GM12878 (cell line): ENCODE data around the gene PRRX2. TPM values are rescaled to one million over a fixed set of nuclear protein-coding genes. Genes with fewer than 3 reads are reported as not detected.
A peak's percentile ranks its signal among the peaks of the same experiment; 100 is the strongest.

Experiments
- ATAC-seq: fragments of 200-7000 bp; cut with Tn5 transposase; 3 replicates; pipeline ENCODE4 v1.9.1; 2020; ENCODE audit warnings: mild to moderate bottlenecking, moderate library complexity
- BruUV-seq: library from RNA; stranded (reverse); fragments of 400-500 nt; replicated peaks from 2 replicates; lab custom pipeline; 2021; lab: Mats Ljungman, UMichigan
- CTCF ChIA-PET: fragments of 300-600 bp; sonication (Branson Sonifier 250); formaldehyde crosslinking; extraction: SDS; loops from one replicate; lab custom pipeline; 2021; ENCODE audit warnings: inconsistent platforms; lab: Yijun Ruan, JAX
- POLR2A ChIA-PET: fragments of 350-600 bp; formaldehyde crosslinking; extraction: SDS; loops from one replicate; lab custom pipeline; 2021; ENCODE audit warnings: inconsistent platforms; lab: Charles Lee
- RAD21 ChIA-PET: fragments of 300-600 bp; sonication (Branson Sonifier 250); formaldehyde crosslinking; loops from one replicate; lab custom pipeline; 2023; ENCODE audit warnings: antibody characterized with exemption; ENCODE audit not compliant: unreplicated experiment; lab: Charles Lee
- SMC1A ChIA-PET: fragments of 300-600 bp; sonication (Branson Sonifier 250); formaldehyde crosslinking; loops from one replicate; lab custom pipeline; 2023; ENCODE audit not compliant: unreplicated experiment, uncharacterized antibody; lab: Charles Lee
- DNase-seq: peaks from one replicate; pipeline ENCODE4 v3.0.0-alpha.2; 2011; ENCODE audit warnings: low read depth, low spot score
- FAIRE-seq: peaks from 3 replicates; lab custom pipeline; 2011; peaks lifted over from hg19 to GRCh38; lab: Jason Lieb, UNC
- H2AFZ ChIP-seq: 2 replicates; pipeline ENCODE4 v1.6.0; 2011; ENCODE audit warnings: low read depth, low read length, control low read depth; ENCODE audit not compliant: control insufficient read depth
- H3K27ac ChIP-seq: 2 replicates; pipeline ENCODE4 v1.5.1; 2011; ENCODE audit warnings: control low read depth; ENCODE audit not compliant: control insufficient read depth, insufficient read depth
- H3K27me3 ChIP-seq, 2 experiments: replicated peaks in 1 of 2; 2 replicates each; pipeline versions ENCODE4 v1.6.0 to v1.6.1; 2011; ENCODE audit warnings: low read length in 1 of 2; ENCODE audit not compliant: control insufficient read depth in 2 of 2, insufficient read depth in 2 of 2
- H3K36me3 ChIP-seq, 2 experiments: 2 replicates each; pipeline ENCODE4 v1.5.1; 2011; ENCODE audit warnings: low read length in 1 of 2; ENCODE audit not compliant: control insufficient read depth in 2 of 2, insufficient read depth in 2 of 2
- H3K4me1 ChIP-seq: 2 replicates; pipeline ENCODE4 v1.6.1; 2011; ENCODE audit warnings: mild to moderate bottlenecking, low read length, moderate library complexity, mixed read lengths; ENCODE audit not compliant: control insufficient read depth, insufficient read depth
- H3K4me2 ChIP-seq: 2 replicates; pipeline ENCODE4 v1.6.0; 2011; ENCODE audit warnings: control low read depth; ENCODE audit not compliant: control insufficient read depth, insufficient read depth
- H3K4me3 ChIP-seq: fragments of 200-600 bp; sonication (generic); 2 replicates; pipeline ENCODE4 v1.5.1; 2016
- H3K79me2 ChIP-seq: 2 replicates; pipeline ENCODE4 v1.6.0; 2011; ENCODE audit warnings: low read length; ENCODE audit not compliant: control insufficient read depth, insufficient read depth
- H3K9ac ChIP-seq: 2 replicates; pipeline ENCODE4 v1.8.0; 2011; ENCODE audit warnings: low read length, control low read depth, mixed read lengths; ENCODE audit not compliant: control insufficient read depth, insufficient read depth
- H3K9me3 ChIP-seq: replicated peaks from 3 replicates; pipeline ENCODE4 v1.5.1; 2011; ENCODE audit warnings: mild to moderate bottlenecking, low read length; ENCODE audit not compliant: control insufficient read depth, insufficient read depth
- H4K20me1 ChIP-seq: 2 replicates; pipeline ENCODE4 v1.6.0; 2011; ENCODE audit not compliant: control insufficient read depth, insufficient read depth
- ATF7 ChIP-seq: fragments of 450-650 bp; IDR thresholded peaks from 2 replicates; pipeline ENCODE4 v1.6.1; 2016; ENCODE audit warnings: low read depth, mild to moderate bottlenecking
- GABPA ChIP-seq: IDR thresholded peaks from 2 replicates; pipeline ENCODE4 v1.6.1; 2014; ENCODE audit warnings: antibody characterized with exemption, low read depth, mild to moderate bottlenecking, inconsistent platforms
- HDAC2 ChIP-seq: fragments of 200-600 bp; sonication (generic); IDR thresholded peaks from 2 replicates; pipeline ENCODE4 v1.6.1; 2017
- IKZF2 ChIP-seq, 2 experiments: fragments of 450-650 bp; IDR thresholded peaks; 2 replicates each; pipeline ENCODE4 v1.6.1; 2017; ENCODE audit warnings: mild to moderate bottlenecking in 2 of 2, moderate library complexity in 2 of 2
- NBN ChIP-seq: fragments of 450-650 bp; IDR thresholded peaks from 2 replicates; pipeline ENCODE4 v1.6.1; 2016
- NFXL1 ChIP-seq: fragments of 450-650 bp; IDR thresholded peaks from 2 replicates; pipeline ENCODE4 v1.6.1; 2017; ENCODE audit warnings: antibody characterized with exemption, mild to moderate bottlenecking, borderline replicate concordance
- SUZ12 ChIP-seq: fragments of 200-600 bp; sonication (generic); IDR thresholded peaks from one replicate; pipeline ENCODE4 v1.6.1; 2018; ENCODE audit warnings: antibody characterized with exemption, mild to moderate bottlenecking; ENCODE audit not compliant: unreplicated experiment
- TBL1XR1 ChIP-seq: IDR thresholded peaks from 2 replicates; pipeline ENCODE4 v1.6.1; 2012; ENCODE audit warnings: low read depth, low read length, improper control_type of control experiment
- YY1 ChIP-seq: IDR thresholded peaks from 2 replicates; pipeline ENCODE4 v1.6.1; 2011; ENCODE audit warnings: low read depth, mild to moderate bottlenecking, low read length
- ZNF207 ChIP-seq: fragments of 450-650 bp; IDR thresholded peaks from 2 replicates; pipeline ENCODE4 v1.6.1; 2014; ENCODE audit warnings: antibody characterized with exemption, mild to moderate bottlenecking, borderline replicate concordance
- ZZZ3 ChIP-seq: IDR thresholded peaks from 2 replicates; pipeline ENCODE4 v1.6.1; 2011; ENCODE audit warnings: low read depth; ENCODE audit not compliant: control insufficient read depth, insufficient read length
- WGBS: methylation state at CpG from one replicate; pipeline ENCODE4 v1.1.6; 2016; ENCODE audit warnings: low lambda C conversion rate; ENCODE audit not compliant: insufficient replicate concordance, insufficient coverage; ENCODE audit errors: missing lambda C conversion rate; 5-methylcytosine and 5-hydroxymethylcytosine counted together
- in situ Hi-C: fragments of 300-500 bp; cut with MboI; formaldehyde crosslinking; loops from 9 replicates; pipeline ENCODE4 v1.14.3; 2018; ENCODE audit warnings: mixed read lengths
- intact Hi-C: fragments of 100-400 bp; cut with micrococcal nuclease; formaldehyde crosslinking; loops from one replicate; pipeline ENCODE4 v1.14.2; 2022; ENCODE audit not compliant: unreplicated experiment
- polyA plus RNA-seq, 11 experiments: library from polyadenylated mRNA; depleted of rRNA in 4 of 11; unstranded in 6 of 11; stranded (reverse) in 5 of 11; fragments of >200 nt; fragmentation: Nextera tagmentation in 4 of 11; fragmentation: Illumina TruSeq in 1 of 11; extraction: Ambion mirVana in 4 of 11; extraction: Trizol in 1 of 11; gene quantifications; 1 replicate in 1 of 11; 2 replicates in 10 of 11; pipeline versions ENCODE4 v1.2.1 to v1.2.3, GENCODE V29; 2011 to 2016; ENCODE audit warnings: inconsistent platforms in 2 of 11, missing spikeins in 2 of 11, low read depth in 1 of 11
- total RNA-seq, 4 experiments: library from RNA; depleted of rRNA in 3 of 4; stranded (reverse); fragments of >200 nt in 3 of 4; fragmentation: Illumina TruSeq in 1 of 4; extraction: Trizol in 1 of 4; gene quantifications; 2 replicates each; pipeline versions ENCODE4 v1.2.1 to v1.2.3, GENCODE V29; 2013 to 2021

Gene PRRX2
- total and polyA plus RNA-seq, 10 of the 15 experiments (the other 5 are each of a cell fraction or from before 2014, with no cell fraction given), result not detected

DNA sequence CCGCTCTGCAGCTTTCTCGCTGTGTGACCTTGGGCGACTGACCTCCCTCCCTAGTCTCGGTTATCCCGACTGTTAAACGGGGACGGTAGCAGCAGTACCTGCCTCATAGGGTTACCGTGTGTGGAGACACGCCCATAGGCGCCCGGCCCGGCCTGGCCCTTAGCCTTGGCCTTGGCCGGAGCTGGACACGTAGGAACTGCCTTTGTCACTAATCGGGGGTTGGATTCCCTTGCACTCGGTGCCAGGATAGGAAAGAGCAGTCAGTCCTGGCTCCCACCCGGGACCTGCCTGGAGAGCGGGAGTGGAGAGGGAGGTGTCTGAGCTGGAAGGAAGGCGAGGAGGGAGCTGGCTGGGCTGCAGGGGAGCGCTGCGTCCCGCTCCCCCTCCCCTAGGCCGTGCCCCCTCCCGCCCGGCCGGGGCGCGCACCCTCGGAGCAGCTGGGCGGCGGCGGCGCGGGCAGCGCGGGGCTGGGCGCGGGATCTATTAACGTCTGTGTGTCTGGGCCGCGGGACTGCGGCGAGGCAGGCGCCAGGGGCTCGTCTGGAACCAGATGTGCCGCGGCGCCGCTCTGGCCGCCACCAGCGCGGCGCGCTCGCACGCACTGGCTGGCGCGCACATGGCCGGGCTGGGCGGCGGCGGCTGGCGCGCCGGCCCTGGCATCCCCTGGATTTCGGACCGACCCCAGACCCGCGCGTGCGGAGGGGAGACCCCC is 31.7 kb downstream of the PRRX2 start:
- POLR2A ChIA-PET, result interaction anchor here (0.5 kb wide), 1 partner anchor 31 kb away, joined by 3 read pairs; no protein-coding TSS in a partner anchor
- 27% methylated on average over 37 of the region's 71 CpGs for WGBS
- Histone ChIP-seq H2AFZ (no peak overlapping the region), H3K27ac (no peak overlapping the region), H3K27me3 (peaks cover 0 to 9% of the 10 kb centered on the region in 2 experiments), H3K36me3 (no peaks in the 10 kb centered on the region), H3K4me3 (no peak overlapping the region), H4K20me1 (no peaks in the 10 kb centered on the region), H3K4me1 (no peaks in the 10 kb centered on the region), H3K9me3 (no peaks in the 10 kb centered on the region), H3K79me2 (no peaks in the 10 kb centered on the region), H3K9ac (no peak overlapping the region), H3K4me2 (no peak overlapping the region)
- no peak for FAIRE-seq
- in situ Hi-C loops (no loop called here), intact Hi-C loops (no loop called here)
- no peak for DNase-seq
- SMC1A ChIA-PET, result no interaction called here
- no peak for ATAC-seq
- RAD21 ChIA-PET, result no interaction called here
- CTCF ChIA-PET, result no interaction called here
- TF ChIP-seq SUZ12 (peak; percentile 50), ZNF207 (no peak), GABPA (no peak)
- no TSS peak for BruUV-seq

GRCh38 chr9:129697656-129698253 is 32.3 kb downstream of the PRRX2 start:
- no peak for DNase-seq
- H3K27me3 ChIP-seq, result peaks cover 0 to 9% of the 10 kb centered on the region in 2 experiments
- H3K9ac ChIP-seq, result no peak overlapping the region
- no peaks in the 10 kb centered on the region for H4K20me1 ChIP-seq
- no peak for ATAC-seq
- SMC1A ChIA-PET, result no interaction called here
- CTCF ChIA-PET, result no interaction called here
- POLR2A ChIA-PET, result interaction anchor here (0.5 kb wide), 1 partner anchor 30 kb away, joined by 3 read pairs; no protein-coding TSS in a partner anchor
- FAIRE-seq, result no peak
- no peaks in the 10 kb centered on the region for H3K4me1 ChIP-seq
- no peak overlapping the region for H2AFZ ChIP-seq
- H3K36me3 ChIP-seq, result no peaks in the 10 kb centered on the region
- BruUV-seq, result no TSS peak
- H3K79me2 ChIP-seq, result no peaks in the 10 kb centered on the region
- H3K4me3 ChIP-seq, result no peak overlapping the region
- no peak overlapping the region for H3K27ac ChIP-seq
- in situ Hi-C loops (no loop called here), intact Hi-C loops (no loop called here)
- no peaks in the 10 kb centered on the region for H3K9me3 ChIP-seq
- 15% methylated on average over 25 of the region's 25 CpGs for WGBS
- TF ChIP-seq IKZF2 (IDR thresholded peaks at IDR 0.05) (no peak), SUZ12 (no peak), NFXL1 (no peak), YY1 (no peak), NBN (no peak), HDAC2 (no peak), ZZZ3 (no peak), TBL1XR1 (no peak), ATF7 (no peak)
- RAD21 ChIA-PET, result no interaction called here
- no peak overlapping the region for H3K4me2 ChIP-seq
